HG03521 (cell line): Measurements from ENCODE around the gene TINCR.

ENCODE experiments used
- ATAC-seq: cut with Tn5 transposase; IDR thresholded peaks from one replicate; pipeline ENCODE4 v1.9.1; 2021; ENCODE audit warnings: mild to moderate bottlenecking, moderate library complexity; ENCODE audit not compliant: unreplicated experiment

The TINCR gene

DNA sequence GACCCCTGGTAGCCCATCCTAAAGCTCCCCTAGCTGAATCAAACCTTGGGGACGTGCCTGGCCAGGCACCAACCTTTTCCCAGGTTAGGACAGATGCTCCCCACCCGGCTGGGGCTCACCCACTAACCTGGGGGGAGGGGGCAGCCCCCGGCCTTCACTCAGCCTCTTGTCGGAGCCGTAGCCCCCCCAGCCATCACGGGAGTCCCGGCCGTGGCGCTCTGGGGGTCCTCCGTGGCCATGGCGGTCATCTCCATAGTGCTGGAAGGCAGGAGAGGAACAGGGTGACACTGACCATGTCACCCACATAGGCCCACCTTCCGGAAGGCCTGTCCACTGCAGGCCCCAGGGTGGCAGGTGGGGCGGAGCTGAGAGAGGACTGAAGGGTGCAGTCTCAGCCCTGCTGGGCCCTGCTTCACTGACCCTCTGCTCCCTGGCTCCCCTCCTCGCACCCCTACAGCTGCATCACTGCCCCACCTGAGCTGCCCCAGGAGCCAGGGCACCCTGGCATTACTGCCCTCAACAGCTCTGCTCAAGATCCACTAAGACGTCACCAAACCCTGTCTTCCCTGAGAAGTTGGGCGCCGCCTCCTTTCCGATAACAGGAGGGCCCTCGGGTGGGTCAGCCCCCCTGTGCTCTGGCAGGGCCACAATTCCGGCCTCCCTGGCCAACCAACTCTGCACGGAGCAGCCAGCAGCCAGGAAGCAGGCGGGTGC, 22.6 kb upstream of the TINCR start:
- ATAC-seq: no peak

DNA sequence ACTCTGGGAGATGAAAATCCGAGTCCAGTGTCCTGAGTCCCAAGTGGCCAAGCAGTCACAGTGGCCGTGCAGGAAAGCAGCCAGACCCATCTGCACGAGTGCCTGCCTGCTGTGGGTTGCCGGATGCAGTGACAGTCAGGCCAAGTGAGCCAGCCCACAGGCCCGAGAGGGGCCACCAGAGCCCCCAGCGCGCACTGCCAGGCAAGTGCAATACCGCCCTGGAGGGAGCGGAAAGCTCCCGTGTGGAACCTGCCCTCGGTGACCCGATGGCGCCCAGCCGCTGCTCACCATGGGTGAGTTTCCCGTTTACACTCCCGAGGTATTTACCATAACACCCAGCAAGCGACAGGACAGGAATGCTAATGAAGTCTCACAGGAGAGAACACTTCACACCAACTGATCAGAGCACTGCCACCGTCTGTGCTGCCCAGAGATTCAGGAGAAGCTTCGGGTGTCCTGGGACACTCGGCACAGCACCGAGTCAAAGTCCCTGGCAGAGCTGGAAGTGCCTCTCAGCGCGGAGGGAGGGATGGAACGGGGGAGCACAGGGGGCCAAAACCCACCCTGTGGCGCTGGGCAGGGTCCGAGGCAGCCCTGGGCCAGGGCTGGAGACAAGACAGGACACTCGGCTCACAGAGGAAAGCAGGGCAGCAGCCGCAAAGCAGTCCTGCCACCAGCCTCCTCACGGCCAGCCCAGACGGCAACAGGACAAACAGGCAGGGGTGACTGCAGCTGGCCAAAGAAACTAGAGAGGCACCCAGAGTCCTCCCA, 21.3 kb upstream of the TINCR start:
- no peak for ATAC-seq

DNA sequence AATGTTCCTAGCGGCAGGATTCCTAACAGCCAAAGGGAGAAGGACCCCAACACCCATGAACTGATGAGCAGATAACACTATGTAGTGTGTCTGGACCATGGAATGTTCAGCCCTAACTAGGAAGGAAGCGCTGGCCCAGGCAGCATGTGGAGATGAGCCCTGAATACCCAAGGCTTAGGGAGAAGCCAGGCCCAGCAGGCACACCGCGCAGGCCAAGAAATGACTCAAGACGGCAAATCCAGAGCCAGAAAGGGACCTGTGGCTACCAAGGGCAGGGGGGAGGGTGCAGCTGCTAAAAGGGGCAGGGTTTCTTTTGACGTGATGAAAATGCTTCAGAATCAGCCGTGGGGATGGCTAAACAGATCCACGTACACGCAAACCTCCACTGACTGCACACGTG, 20.7 kb upstream of the TINCR start:
- ATAC-seq: no peak

GRCh38 chr19:5587661-5588060, 19.9 kb upstream of the TINCR start:
- no peak for ATAC-seq

DNA sequence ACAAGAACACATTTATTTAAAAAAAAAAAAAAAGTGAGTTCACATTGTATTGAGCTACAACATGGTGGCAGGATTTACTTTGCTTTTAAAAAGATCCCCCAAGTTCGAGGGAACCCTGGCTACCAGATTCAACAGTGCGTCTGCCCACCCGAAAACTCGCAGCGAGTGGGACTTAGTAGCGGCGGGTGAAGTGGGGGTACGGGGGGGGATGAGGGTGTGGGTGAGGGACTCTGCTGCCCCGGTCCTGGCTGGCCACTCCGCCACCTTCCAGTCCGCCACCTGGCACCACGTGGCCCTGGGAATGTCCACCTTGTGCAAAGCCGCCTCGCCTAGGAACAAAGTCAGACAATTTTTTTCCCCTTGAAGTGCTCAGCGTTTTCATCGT, 19.3 kb upstream of the TINCR start:
- ATAC-seq: no peak

DNA sequence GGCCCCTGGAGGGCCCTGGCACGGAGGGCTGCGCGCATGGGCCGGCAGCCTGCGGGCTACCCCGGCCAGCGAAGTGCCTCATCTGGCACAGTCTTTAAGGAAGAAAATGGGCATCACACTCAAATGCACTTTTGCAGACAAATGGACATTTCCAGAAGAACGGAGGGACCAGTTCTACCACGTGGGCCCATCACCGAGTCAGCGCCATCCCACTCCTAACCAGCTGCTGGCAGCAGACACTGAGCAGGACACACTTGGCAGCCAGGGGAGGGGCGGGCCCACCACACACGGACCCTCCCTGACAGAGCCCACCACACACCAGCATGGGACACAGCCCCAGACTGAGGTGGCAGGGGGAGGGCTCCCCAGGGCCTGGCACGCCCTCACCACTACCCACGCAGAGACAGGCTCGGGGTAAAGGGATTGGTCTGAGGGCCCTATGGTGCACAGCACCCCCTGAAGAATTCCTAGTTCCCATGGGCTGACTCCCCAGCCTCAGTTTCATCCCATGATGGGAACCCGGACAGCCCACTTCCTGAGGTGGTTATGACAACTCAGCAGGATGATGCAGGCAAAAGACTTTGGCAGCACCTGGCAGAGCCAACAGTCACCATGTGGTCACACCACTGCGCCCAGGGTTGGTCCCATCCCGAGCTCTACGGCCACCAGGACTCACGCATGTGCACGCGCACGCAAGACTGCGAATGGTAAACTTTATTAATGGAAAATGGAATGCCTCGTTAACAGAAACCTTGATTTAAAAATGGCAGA, 18.7 kb upstream of the TINCR start:
- no peak for ATAC-seq

DNA sequence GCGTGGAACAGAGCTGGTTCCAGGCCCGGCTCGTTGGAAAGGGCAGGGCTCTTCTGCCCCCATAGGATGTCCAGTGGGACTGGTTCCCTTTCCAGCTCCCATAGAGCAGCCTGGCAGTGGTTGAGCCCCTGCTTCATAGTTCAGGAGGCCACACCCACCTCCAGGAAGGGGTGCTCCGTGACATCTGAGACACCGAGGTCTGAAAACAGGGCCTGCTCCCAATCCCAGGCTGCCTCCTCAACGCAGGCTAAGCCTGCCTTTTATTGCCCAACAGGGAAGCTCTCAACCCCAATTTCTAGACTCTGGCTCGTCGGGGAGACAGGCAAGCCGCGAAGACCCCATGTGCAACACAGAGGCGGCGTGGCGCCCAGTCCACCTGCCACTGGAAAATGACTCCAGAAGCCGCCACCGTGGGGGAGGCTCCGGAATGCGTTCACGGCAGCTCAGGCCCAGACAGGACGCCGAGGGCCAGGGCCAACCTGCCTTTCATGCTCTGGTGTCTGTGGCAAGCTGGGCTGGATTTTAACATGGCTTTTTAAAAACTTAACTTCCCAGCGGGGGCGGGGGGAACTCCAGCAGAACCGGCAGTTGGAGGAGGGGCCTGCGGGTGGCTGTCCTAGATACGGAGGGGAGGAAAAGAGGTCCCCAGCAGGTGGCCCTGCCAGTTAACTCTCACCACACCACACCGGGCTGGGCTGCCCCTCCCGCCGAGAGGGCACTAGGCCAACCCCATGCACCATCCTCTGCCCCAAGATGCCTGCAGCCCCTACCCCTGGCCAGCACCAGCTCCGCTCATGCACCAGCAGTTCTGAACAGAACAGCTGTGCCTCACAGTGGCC, 17.9 kb upstream of the TINCR start:
- ATAC-seq: no peak

- no peak for ATAC-seq
Observed at GRCh38 chr19:5580161-5580571, 12.4 kb upstream of the TINCR start.

GRCh38 chr19:5579697-5580096, 11.9 kb upstream of the TINCR start:
- ATAC-seq: no peak

DNA sequence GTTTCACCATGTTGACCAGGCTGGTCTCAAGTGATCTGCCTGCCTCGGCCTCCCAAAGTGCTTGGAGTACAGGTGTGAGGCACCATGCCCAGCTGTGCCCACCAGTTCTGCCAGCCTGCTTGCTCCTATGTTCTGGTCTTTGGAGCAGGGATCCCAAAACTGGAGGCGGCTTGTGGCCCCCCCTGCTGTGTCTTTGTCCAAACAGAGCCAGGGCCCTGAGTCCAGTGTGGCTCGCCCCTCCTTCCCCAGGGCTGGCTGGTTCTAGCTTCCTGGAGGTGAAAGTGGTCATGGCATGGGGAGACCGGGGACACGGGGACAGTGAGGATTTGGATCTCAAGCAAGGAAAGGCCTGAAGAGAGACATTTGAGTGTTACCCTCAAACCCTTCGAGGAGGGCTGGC, 11.5 kb upstream of the TINCR start:
- ATAC-seq: no peak

- ATAC-seq: no peak
Observed at GRCh38 chr19:5578097-5578846, 10.5 kb upstream of the TINCR start.

DNA sequence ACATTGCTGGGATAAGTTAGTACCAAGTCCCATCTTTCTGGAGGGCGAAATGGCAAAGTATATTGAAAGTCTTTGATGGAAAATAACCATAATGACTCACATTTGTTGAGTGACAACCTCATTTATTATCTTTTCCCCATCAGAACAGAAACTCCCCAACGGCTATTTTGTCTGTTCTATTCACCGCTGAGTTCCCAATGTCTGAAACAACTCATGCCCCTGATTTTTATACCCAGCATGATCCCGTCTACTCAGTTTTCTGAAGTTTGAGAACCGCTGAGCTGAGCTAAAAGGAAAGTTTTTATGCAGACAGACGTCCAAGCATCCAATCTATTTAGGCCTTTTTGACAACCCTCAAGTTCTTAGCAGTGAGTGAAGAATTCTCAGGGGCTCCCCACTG, 7.8 kb upstream of the TINCR start:
- ATAC-seq: no peak

- no peak for ATAC-seq
Observed at GRCh38 chr19:5572556-5573286, 5.0 kb upstream of the TINCR start.

- ATAC-seq: no peak
Observed at GRCh38 chr19:5571777-5572176, 4.0 kb upstream of the TINCR start.

DNA sequence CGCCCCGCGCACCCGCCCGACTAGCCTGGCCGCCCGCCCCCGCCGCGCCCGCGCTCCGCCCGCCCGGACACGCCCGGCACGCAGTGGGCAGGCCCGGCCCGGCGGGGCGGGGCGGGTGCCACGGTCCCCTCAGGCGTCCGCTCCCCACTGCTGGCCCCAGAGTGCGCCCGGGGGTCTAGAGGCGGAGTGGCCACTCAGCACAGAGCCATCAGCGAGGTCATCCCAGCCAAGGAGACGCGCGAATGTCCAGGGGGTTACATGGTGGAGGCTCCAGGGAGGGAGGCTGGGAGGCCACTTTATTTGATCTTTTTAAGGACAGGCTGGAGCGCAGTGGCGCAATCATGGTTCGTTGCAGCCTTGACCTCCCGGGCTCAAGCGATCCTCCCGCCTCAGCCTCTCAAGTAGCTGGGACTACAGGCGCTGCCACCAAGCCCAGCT, 236 bp upstream of the TINCR start:
- ATAC-seq: no peak

- ATAC-seq: no peak
Observed at GRCh38 chr19:5564930-5565329, 2.8 kb downstream of the TINCR start.

GRCh38 chr19:5563935-5564612, 3.7 kb downstream of the TINCR start:
- no peak for ATAC-seq

GRCh38 chr19:5563008-5563431, 4.7 kb downstream of the TINCR start:
- ATAC-seq: no peak

GRCh38 chr19:5562280-5562679, 5.5 kb downstream of the TINCR start:
- no peak for ATAC-seq
